GM12864 (cell line): Measurements from ENCODE around the gene NELL2.

ENCODE experiments used
- DNase-seq: peaks from one replicate; pipeline ENCODE4 v3.0.0-alpha.2; 2011; ENCODE audit warnings: low read depth
- H3K4me3 ChIP-seq: 2 replicates; pipeline ENCODE4 v1.5.1; 2011; ENCODE audit warnings: mild to moderate bottlenecking, low read depth, low read length, control low read depth
- CTCF ChIP-seq: IDR thresholded peaks from 2 replicates; pipeline ENCODE4 v1.5.1; 2011; ENCODE audit warnings: low read depth, mild to moderate bottlenecking, moderate library complexity, low read length, control low read depth, inconsistent platforms; ENCODE audit errors: missing control alignments

Gene NELL2

GRCh38 chr12:44459569-44459968, 416.5 kb downstream of the NELL2 start:
- TF ChIP-seq CTCF, result no peak
- DNase-seq, result no peak
- H3K4me3 ChIP-seq, result no peak overlapping the region
